GM12891 (cell line): ENCODE results near the gene FA2H. TPM values are rescaled to one million over a fixed set of nuclear protein-coding genes. Genes with fewer than 3 reads are reported as not detected.
"Not testable (repeated sequence)": the region's sequence is repeated elsewhere in the genome, so short reads cannot be mapped to it uniquely, and the experiment has no call there.

Experiments
- DNase-seq: peaks from one replicate; pipeline ENCODE4 v3.0.0; 2011; ENCODE audit warnings: low spot score; ENCODE audit not compliant: insufficient read length
- FAIRE-seq: peaks from 2 replicates; lab custom pipeline; 2011; peaks lifted over from hg19 to GRCh38; lab: Jason Lieb, UNC
- PAX5 ChIP-seq: IDR thresholded peaks from 2 replicates; pipeline ENCODE4 v1.6.1; 2011; ENCODE audit warnings: low read length, moderate library complexity, mild to moderate bottlenecking; ENCODE audit not compliant: insufficient read depth, severe bottlenecking
- POLR2A ChIP-seq: IDR thresholded peaks from 2 replicates; pipeline ENCODE4 v1.6.1; 2011; ENCODE audit warnings: low read depth, low read length, control low read depth
- POLR2AphosphoS5 ChIP-seq: IDR thresholded peaks from 2 replicates; pipeline ENCODE4 v1.6.1; 2011; ENCODE audit warnings: low read depth, low read length, control low read depth
- POU2F2 ChIP-seq: IDR thresholded peaks from 2 replicates; pipeline ENCODE4 v1.6.1; 2011; ENCODE audit warnings: low read depth, mild to moderate bottlenecking, control low read depth, low read length, moderate library complexity
- SPI1 ChIP-seq: IDR thresholded peaks from 2 replicates; pipeline ENCODE4 v1.6.1; 2011; ENCODE audit warnings: low read depth, low read length, control low read depth
- TAF1 ChIP-seq: IDR thresholded peaks from 2 replicates; pipeline ENCODE4 v1.6.1; 2011; ENCODE audit warnings: low read depth, low read length, control low read depth
- polyA plus RNA-seq: library from polyadenylated mRNA; unstranded; fragments of >200 nt; gene quantifications from one replicate; pipeline ENCODE4 v1.2.1, GENCODE V29; 2012; ENCODE audit warnings: low read depth, missing spikeins, inconsistent platforms; ENCODE audit not compliant: missing spikeins

FA2H gene
- 2.2 TPM for polyA plus RNA-seq

GRCh38 chr16:74774223-74775139, at the start of gene FA2H:
TSS of gene FA2H (minus strand) at chr16:74774820. CDS start at chr16:74774755, 65 bp downstream.
- FAIRE-seq (peak; percentile 90), DNase-seq (peak; percentile 92)
- peak; percentile 82 for TF ChIP-seq POU2F2
- TF ChIP-seq POLR2A = no peak

- FAIRE-seq (no peak), DNase-seq (no peak)
- TF ChIP-seq SPI1 (no peak), TAF1 (no peak), POLR2A (no peak), PAX5 (no peak), POLR2AphosphoS5 (no peak), POU2F2 (no peak)
Measured at GRCh38 chr16:74817851-74818250, 43.2 kb upstream of the FA2H start.

GRCh38 chr16:74813109-74813641, 38.6 kb upstream of the FA2H start:
- TF ChIP-seq PAX5 = no peak
- TF ChIP-seq POU2F2 = no peak
- no peak for TF ChIP-seq POLR2A
- TF ChIP-seq POLR2AphosphoS5 = no peak
- no peak for TF ChIP-seq TAF1
- TF ChIP-seq SPI1 = no peak
- FAIRE-seq (peak; percentile 96), DNase-seq (peak; percentile 84)

GRCh38 chr16:74811911-74812310, 37.3 kb upstream of the FA2H start:
- no peak for DNase-seq
- TF ChIP-seq PAX5 = no peak
- no peak for TF ChIP-seq SPI1
- no peak for FAIRE-seq

- not testable (repeated sequence) for DNase-seq, FAIRE-seq
Measured at GRCh38 chr16:74811216-74811615, 36.6 kb upstream of the FA2H start.

GRCh38 chr16:74807052-74807646, 32.5 kb upstream of the FA2H start:
- no peak for DNase-seq
- TF ChIP-seq POLR2A = no peak
- TF ChIP-seq SPI1 = no peak
- no peak for TF ChIP-seq POU2F2
- TF ChIP-seq PAX5 = no peak
- no peak for TF ChIP-seq POLR2AphosphoS5
- TF ChIP-seq TAF1 = no peak
- FAIRE-seq = no peak

GRCh38 chr16:74800216-74800871, 25.7 kb upstream of the FA2H start:
- DNase-seq = no peak
- TF ChIP-seq TAF1 = no peak
- TF ChIP-seq POU2F2 = no peak
- no peak for TF ChIP-seq PAX5
- no peak for TF ChIP-seq POLR2AphosphoS5
- no peak for TF ChIP-seq POLR2A
- no peak for TF ChIP-seq SPI1
- no peak for FAIRE-seq

GRCh38 chr16:74797414-74797813, 22.8 kb upstream of the FA2H start:
- DNase-seq (no peak), FAIRE-seq (no peak)
- TF ChIP-seq POLR2A (no peak), PAX5 (no peak), TAF1 (no peak), SPI1 (no peak), POU2F2 (no peak), POLR2AphosphoS5 (no peak)

GRCh38 chr16:74795104-74795503, 20.5 kb upstream of the FA2H start:
- TF ChIP-seq POLR2A (no peak), TAF1 (no peak), SPI1 (no peak)
- no peak for FAIRE-seq

GRCh38 chr16:74794668-74795067, 20.0 kb upstream of the FA2H start:
- DNase-seq (no peak), FAIRE-seq (no peak)
- TF ChIP-seq TAF1 (no peak), SPI1 (no peak), POLR2AphosphoS5 (no peak), PAX5 (no peak), POLR2A (no peak), POU2F2 (no peak)

More at GRCh38 chr16:74795104-74795503, 20.5 kb upstream of the FA2H start:
- no peak for DNase-seq
